Bronchial epithelial cell (primary cell): ENCODE measurements around the gene TMEM183A. TPM values are rescaled to one million over a fixed set of nuclear protein-coding genes. Genes with fewer than 3 reads are reported as not detected.
A peak's percentile ranks its signal among the peaks of the same experiment; 100 is the strongest.

Source experiments
- DNase-seq: peaks from one replicate; pipeline ENCODE4 v3.0.0-alpha.2; 2010; ENCODE audit warnings: low read depth
- FAIRE-seq: peaks from 2 replicates; lab custom pipeline; 2011; peaks lifted over from hg19 to GRCh38; lab: Jason Lieb, UNC
- H3K27me3 ChIP-seq: 2 replicates; pipeline ENCODE4 v1.5.1; 2011; ENCODE audit warnings: low read length; ENCODE audit not compliant: control insufficient read depth, insufficient read depth
- H3K36me3 ChIP-seq: 2 replicates; pipeline ENCODE4 v1.5.1; 2011; ENCODE audit warnings: low read length; ENCODE audit not compliant: control insufficient read depth, insufficient read depth
- H3K4me3 ChIP-seq: 2 replicates; pipeline ENCODE4 v1.5.1; 2011; ENCODE audit warnings: mild to moderate bottlenecking, low read depth, low read length, control low read depth
- CTCF ChIP-seq: IDR thresholded peaks from 2 replicates; pipeline ENCODE4 v1.5.1; 2011; ENCODE audit warnings: mild to moderate bottlenecking, moderate library complexity, low read length, control low read depth, inconsistent platforms; ENCODE audit not compliant: insufficient read depth, severe bottlenecking
- total RNA-seq: library from RNA; depleted of rRNA; stranded (reverse); fragments of >200 nt; gene quantifications from 2 replicates; pipeline ENCODE4 v1.2.1, GENCODE V29; 2014

Gene TMEM183A
- total RNA-seq, 1 donor from 2014 or later: 126 TPM

- DNase-seq (no peak), FAIRE-seq (peak; percentile 32)
- Histone ChIP-seq H3K4me3 (no peak overlapping the region), H3K36me3 (no peaks in the 10 kb centered on the region), H3K27me3 (no peaks in the 10 kb centered on the region)
- TF ChIP-seq CTCF: no peak
Observed at GRCh38 chr1:203033287-203033686, 26.1 kb downstream of the TMEM183A start.

- no peaks in the 10 kb centered on the region for H3K27me3 ChIP-seq
- FAIRE-seq (peak; percentile 62), DNase-seq (no peak)
- no peaks in the 10 kb centered on the region for H3K36me3 ChIP-seq
- TF ChIP-seq CTCF: no peak
- no peak overlapping the region for H3K4me3 ChIP-seq
Observed at GRCh38 chr1:203033917-203034316, 26.7 kb downstream of the TMEM183A start.

GRCh38 chr1:203034422-203035110 lies 27.4 kb downstream of the TMEM183A start:
- TF ChIP-seq CTCF: no peak
- DNase-seq (no peak), FAIRE-seq (no peak)
- Histone ChIP-seq H3K27me3 (no peaks in the 10 kb centered on the region), H3K4me3 (no peak overlapping the region), H3K36me3 (no peaks in the 10 kb centered on the region)

DNA sequence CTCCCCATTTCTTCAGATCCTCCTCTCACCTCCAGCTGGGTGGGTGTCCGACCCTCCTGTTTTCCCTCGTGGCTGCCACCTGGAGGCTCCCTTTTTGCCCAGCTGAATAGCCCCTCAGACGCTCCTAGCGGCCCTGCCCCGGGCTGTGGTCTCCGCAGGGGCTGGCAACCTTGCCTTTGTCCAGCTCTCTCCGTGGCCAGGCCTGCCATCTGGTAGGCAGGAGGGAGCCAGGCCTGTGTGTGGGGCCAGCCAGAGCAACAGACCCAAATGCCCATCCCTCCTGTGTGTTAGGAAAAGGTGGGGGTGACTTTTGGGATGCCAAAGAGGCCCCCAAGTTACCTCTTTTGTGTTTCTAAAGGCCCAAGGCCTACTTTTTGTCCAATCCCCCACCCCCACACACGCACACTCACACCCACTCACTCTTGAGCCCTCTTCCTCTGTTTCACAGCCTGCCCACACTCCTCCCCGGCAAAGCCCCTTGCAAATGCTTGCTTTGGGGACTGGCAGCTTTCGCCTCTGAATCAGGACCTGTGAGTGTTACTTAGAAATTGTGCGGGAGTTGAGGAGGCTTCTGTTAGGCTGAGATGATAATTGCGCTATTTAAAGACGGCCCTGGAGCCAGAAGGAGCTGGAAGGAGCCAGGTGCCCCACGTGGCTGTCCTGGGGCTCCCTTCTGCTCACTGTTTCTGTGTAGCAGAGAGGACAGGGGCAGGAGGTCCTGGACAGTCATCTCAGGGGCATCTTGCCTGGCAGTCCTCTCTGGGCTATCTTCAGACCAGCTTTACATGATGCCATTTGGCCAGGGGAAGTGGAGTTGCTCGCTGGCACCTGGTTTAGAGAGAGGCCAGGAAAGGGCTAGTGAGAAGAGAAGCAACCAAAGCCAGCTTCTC lies 28.2 kb downstream of the TMEM183A start:
- DNase-seq (no peak), FAIRE-seq (no peak)
- Histone ChIP-seq H3K4me3 (no peak overlapping the region), H3K36me3 (no peaks in the 10 kb centered on the region), H3K27me3 (no peaks in the 10 kb centered on the region)
- no peak for TF ChIP-seq CTCF

DNA sequence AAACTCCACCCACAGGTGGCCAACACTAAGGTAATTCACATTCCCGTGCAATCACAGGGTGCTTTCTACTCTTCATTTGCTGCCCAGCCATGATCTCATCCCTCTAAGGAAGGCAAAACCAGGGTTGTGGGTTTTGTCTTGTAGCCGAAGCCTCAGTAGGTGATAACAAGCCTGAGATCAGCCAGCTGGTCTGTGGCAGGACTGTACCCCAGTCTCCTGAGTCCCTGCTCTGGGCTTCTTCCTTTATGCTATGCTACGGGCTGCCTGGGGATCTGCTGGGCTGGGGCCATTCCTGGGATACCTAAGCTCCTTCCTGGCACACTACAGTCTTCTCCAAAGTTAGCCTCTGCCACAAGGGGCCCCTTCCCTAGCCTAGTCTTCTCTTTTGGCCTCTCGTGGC lies 29.0 kb downstream of the TMEM183A start:
- H3K27me3 ChIP-seq: no peaks in the 10 kb centered on the region
- H3K4me3 ChIP-seq: no peak overlapping the region
- FAIRE-seq (no peak), DNase-seq (no peak)
- TF ChIP-seq CTCF: no peak
- H3K36me3 ChIP-seq: no peaks in the 10 kb centered on the region
